GM19023 (cell line): ENCODE data around the gene PRICKLE2.

Source experiments
- ATAC-seq: cut with Tn5 transposase; IDR thresholded peaks from one replicate; pipeline ENCODE4 v1.9.1; 2021; ENCODE audit warnings: mild to moderate bottlenecking, moderate library complexity; ENCODE audit not compliant: unreplicated experiment

PRICKLE2 gene

GRCh38 chr3:64190517-64191515, 34.5 kb downstream of the PRICKLE2 start:
- no peak for ATAC-seq

DNA sequence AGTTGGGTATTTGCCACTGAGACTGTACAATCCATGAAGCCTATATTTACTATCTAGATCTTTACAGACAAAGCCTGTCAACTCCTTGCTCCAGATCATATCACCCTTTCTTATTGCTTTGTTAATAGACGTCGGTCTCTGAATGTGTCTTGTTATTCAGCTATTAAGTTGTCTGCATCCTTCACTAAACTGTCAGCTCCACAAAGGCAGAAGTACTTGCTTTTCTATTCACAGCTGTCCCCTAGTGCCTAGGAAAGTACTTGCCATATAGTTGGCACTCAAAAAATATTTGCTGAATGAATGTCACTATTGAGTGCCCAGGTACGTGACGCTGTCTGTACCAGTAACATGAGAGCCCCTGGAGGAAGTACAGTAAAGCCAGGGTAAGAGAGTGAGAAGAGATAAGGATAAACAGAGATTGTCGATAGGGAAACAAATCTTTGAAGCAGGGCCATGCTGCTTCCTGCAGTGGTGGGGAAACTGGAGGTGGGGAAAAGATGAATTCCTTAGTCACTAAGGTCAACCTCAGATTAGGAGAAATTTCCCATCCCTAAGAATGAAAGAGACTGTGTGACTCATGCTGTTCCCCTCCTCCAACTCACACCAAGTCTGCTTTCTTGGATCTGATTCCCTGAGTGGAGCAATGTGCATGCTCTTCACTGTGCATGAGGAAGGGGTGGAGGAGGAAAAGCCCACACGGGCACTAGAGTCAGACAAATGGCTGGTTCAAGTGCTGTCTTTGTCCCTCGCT, 36.3 kb downstream of the PRICKLE2 start:
- ATAC-seq = no peak

DNA sequence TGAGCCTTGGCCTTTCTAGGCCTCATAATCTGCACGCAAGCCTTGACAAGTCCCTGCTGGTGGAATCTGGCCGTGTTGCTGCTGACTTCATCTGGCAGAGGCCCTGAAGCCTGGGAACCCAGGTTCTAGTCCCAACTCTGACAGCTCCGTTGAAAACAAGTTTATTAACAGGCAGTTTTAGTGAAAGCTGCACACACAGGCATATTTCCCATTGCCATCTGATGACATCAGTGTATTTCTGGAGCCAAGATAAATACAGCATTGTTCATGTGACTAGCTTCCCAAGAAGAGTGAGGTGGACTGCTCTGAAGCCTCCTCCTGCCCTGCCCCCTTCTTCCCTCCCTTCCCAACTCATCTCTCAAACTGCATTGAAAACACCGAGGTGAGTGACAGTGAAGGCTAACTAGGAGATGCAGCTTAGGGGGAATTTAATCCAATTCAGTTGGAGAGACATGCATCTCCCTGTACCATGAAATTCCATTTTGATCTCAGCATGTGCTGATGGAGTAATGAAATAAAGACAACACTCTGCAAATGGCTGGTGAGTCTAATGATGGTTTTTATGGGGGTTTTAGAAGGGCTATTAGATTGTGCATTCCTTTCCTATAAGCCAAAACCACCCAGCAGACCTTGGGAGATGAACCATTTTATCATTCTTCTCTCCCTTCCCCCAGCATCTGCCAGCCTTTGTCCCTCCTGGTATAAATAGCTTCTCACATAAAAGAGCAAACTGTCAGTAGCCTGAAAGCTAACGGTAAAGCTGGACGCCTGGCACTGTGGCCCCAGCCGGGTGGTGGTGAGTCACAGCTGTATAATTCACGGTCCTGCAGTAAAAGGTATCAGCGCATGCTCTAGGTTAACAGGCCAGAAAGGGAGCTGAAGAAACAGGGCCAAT, 38.0 kb downstream of the PRICKLE2 start:
- no peak for ATAC-seq

- ATAC-seq = no peak
These were observed 38.6 kb downstream of the PRICKLE2 start for GRCh38 chr3:64186667-64187064.

DNA sequence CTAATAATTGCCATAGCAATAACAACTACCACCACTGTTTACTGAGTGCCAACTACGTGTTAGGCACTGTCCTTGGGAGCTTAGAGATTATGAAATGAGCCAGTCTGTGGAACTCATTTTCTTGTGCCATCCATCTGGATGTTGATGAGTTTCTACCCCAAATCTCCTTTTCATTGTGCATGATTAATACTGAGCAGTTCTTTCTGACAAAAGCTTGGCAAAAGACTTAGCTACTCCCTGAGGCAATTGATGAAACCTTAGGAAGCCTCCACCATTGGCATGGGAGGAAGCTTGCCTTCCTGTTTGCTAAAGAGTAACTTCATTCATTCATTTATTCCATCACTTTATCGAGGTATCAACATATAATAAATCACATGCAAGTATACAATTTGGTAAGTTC, 39.8 kb downstream of the PRICKLE2 start:
- ATAC-seq = no peak

DNA sequence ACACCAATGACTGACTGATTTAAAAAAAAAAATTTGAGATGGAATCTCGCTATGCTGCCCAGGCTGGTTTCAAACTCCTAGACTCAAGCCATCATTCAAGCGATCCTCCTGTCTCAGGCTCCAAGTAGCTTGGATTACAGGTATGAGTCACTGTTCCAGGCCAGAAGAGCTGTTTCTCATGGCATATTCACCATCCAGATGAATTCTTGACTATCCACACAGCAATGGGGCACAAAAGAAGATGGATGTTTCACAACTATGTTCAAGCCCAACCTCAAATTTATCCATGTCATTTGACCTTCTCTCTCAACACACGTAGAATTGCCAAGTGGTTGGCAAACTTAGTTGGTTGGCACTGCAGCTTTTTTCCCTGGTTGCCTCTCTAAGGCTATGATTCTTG, 40.6 kb downstream of the PRICKLE2 start:
- no peak for ATAC-seq

DNA sequence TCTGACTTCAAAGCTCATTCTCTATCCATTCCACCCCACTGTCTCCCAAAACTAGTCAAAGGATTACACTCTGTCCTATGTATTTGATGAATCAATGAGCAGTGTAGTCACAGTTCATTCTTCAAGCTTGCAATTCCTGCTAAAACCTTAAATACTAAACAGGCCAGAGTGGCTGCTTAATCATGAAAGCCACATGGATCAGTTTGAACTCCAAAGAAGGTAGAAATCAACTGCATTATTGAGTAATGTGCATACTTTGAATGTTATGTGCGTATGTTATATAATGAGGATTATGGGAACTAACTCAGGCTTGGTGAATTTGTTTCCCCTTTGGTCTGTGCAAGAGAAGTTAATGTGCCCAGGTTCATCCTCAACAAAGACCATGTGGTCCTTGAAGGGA, 45.4 kb downstream of the PRICKLE2 start:
- ATAC-seq = no peak

- ATAC-seq = no peak
These were observed 46.0 kb downstream of the PRICKLE2 start for GRCh38 chr3:64179249-64179648.

GRCh38 chr3:64178419-64178818, 46.8 kb downstream of the PRICKLE2 start:
- no peak for ATAC-seq

DNA sequence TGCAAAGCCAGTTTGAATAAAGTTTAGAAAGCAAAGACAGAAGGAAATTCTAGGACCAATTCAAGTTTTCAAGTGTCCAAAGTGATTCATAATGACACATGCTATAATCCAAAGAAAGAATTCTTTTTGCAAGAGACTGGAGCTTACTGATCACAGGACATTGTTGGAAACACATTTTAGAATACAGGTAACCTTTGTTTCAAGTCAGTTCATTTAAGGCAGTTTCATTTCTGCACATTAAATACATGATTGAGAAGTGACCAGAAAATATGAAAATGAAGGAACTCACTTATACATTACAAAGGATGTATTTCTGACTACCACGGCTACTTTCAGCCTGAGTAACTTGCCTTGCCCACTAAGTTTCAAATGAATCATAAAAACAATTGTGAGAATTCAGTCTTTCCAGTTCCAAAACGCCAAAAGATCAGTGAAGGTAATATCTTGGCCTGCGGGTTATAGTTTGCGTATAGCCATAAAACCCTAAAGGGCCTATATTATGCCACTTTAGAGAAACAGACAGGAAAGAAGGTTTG, 48.7 kb downstream of the PRICKLE2 start:
- ATAC-seq = no peak

GRCh38 chr3:64174328-64174727, 50.9 kb downstream of the PRICKLE2 start:
- no peak for ATAC-seq

GRCh38 chr3:64173563-64173962, 51.7 kb downstream of the PRICKLE2 start:
- no peak for ATAC-seq

DNA sequence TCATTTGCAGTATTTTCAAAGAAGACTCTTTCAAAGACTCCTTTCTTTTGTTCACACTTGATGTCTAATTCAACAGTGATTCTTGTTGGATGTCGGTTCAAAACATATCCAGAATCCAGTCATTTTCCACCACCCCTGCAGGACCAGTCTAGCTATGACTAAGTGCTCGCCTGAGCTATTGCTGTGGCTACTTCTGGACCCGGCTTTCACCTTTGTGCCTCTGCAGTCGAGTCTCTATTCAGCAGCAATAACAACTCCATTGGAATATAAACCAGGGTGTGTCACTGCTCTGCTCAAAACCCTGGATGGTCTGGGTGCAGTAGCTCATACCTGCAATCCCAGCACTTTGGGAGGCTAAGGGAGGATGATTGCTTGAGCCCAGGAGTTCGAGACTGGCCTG, 55.0 kb downstream of the PRICKLE2 start:
- no peak for ATAC-seq

DNA sequence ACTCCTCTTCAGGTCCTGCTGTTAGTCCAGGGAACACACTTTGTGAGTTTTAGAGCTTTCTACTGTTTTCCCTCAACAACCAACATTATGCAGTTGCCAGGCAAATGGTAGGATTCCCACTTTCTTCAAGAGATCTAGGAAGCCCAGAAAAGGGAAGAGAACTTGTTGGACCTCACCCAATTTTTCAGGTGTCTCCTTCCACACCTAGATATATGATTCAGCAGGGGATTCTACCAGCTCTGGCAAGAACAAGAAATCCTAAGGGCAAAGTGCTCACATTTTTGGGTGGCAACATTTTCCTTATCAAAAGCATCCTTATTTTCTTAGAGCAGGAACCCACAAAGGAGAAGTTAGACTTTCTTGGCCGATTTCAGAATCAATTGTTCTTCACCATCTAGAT, 57.4 kb downstream of the PRICKLE2 start:
- no peak for ATAC-seq

DNA sequence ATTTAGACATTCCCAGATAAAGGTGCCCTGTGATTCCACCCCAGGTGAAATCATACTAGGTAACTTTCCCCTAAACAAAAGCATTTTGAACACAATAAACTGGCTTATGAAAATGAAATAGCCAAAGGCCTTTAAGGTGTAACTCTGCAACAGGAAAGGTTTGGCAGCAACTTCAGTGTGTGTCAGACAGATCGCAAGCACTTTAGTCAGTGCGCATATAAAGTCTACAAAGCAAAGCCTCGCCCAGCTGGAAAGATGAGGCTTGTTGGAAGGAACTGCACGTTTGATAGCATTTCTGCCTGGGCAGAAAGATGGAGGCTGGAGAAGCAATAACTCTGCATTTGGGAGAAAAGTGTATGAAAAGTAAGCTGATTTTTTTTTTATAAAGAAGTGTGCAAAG, 57.9 kb downstream of the PRICKLE2 start:
- ATAC-seq = no peak

DNA sequence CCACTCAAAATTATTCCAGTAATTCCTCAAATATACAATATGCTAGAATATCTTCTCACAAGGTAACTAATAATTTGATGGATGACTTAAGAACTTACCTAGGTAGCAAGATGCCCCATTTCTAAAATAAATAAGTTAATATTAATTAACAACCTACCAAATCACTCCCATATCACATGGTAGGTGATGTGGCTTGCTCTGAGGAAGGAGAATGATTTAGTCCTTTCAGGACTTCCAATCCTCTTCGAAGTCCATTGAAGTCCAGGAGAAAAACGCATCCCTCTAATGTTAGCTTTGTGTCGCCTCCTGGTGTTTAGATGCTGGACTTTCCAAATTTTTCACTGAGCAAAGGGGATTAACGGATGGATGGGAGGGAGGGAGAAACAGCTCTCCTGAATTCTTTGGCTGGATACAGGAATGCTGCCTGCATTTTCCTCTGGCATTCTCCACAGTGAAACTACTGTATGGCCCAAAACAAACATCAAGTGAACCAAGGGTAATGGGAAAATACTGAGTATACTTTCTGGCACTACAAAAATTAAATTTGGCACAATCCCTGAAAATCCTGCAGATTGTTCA, 58.6 kb downstream of the PRICKLE2 start:
- ATAC-seq = no peak

DNA sequence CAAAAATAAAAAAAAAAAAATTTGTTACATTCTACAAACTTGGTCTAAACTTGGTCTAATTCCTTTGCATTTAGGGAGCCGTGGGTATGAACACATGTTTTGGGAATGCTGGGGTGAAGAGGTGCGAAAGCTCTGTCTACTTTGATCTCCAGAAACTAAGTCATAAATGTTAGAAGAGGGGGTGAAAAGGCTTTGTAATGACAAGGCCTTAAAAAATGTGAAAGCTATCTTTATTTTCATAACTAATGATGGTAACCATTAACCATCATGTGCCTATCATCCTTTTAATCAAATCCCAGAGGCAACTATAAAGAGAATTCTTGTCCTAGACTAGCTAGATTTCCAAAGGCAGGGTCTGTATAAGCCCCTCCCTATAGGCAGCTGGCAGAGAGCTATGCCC, 60.9 kb downstream of the PRICKLE2 start:
- ATAC-seq = no peak

- peak; percentile 59 for ATAC-seq
These were observed 61.5 kb downstream of the PRICKLE2 start for GRCh38 chr3:64163755-64164148.

GRCh38 chr3:64163019-64163754, 62.1 kb downstream of the PRICKLE2 start:
- ATAC-seq = peak; percentile 25
